Duodenal mucosa (tissue), 2 donors: ENCODE measurements around the gene IL17RE.

Experiments
- H3K27ac ChIP-seq: one replicate; pipeline ENCODE4 v1.7.0; 2013; ENCODE audit warnings: low read depth, low read length
- H3K27me3 ChIP-seq, 2 donors: one replicate each; pipeline ENCODE4 v1.7.0; 2013; ENCODE audit warnings: low read length in 2 of 2, control low read depth in 1 of 2; ENCODE audit not compliant: insufficient read depth in 2 of 2, control insufficient read depth in 1 of 2
- H3K36me3 ChIP-seq, 2 donors: one replicate each; pipeline ENCODE4 v1.7.0; 2013; ENCODE audit warnings: low read length in 2 of 2, control low read depth in 1 of 2; ENCODE audit not compliant: insufficient read depth in 2 of 2, control insufficient read depth in 1 of 2
- H3K4me1 ChIP-seq, 2 donors: one replicate each; pipeline ENCODE4 v1.7.0; 2013; ENCODE audit warnings: low read length in 2 of 2, control low read depth in 1 of 2; ENCODE audit not compliant: insufficient read depth in 2 of 2, control insufficient read depth in 1 of 2
- H3K4me3 ChIP-seq, 2 donors: one replicate each; pipeline ENCODE4 v1.7.0; 2013; ENCODE audit warnings: low read length in 2 of 2, low read depth in 1 of 2
- H3K9ac ChIP-seq, 2 donors: one replicate each; pipeline ENCODE4 v1.7.0; 2013; ENCODE audit warnings: low read length in 2 of 2, low read depth in 1 of 2
- H3K9me3 ChIP-seq, 2 donors: one replicate each; pipeline ENCODE4 v1.7.0; 2013; ENCODE audit warnings: low read length in 2 of 2, control low read depth in 1 of 2; ENCODE audit not compliant: control insufficient read depth in 1 of 2

The IL17RE gene

DNA sequence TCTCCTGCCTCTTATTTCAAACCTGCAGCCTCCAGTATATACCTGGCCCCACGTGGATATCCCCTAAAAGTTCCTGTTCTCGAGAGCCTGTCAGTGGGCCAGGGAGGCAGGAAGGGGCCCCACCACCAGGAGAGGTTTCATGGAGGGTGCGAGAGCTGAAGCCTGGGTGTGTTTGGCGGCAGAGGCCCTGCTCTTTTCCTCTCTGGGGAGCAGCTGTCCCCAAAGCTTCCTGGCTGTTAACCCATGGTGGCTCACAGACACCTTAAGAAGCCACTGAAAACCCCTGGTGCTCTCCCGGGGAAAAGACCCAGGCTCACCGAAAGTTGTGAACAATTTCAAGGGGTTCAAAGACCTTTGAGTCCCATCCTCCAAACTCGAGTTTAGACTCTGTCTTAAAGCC is 48.5 kb downstream of the IL17RE start:
- Histone ChIP-seq H3K4me1 (peaks cover 0 to 11% of the 10 kb centered on the region in 2 donors), H3K4me3 (no peak overlapping the region), H3K36me3 (no peaks in the 10 kb centered on the region), H3K9ac (no peak overlapping the region), H3K27me3 (no peaks in the 10 kb centered on the region), H3K9me3 (no peaks in the 10 kb centered on the region), H3K27ac (no peak overlapping the region)

DNA sequence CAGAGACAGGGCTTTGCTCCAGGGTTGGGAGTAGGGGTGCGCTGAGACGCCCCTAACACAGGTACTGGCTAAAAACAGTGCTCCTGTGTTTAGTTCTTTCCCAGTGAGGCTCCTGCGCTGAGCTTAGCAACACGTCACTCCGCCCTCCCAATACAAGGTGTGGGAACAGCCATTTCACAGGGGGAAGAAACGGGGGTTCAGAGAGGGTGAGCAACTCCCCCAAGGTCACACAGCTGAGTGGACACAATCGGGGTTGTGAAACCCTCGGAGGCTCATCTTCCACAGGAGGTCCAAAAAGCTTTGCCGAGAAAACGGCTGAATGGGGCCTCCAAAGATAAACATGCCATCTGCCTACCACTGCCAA is 48.9 kb downstream of the IL17RE start:
- H3K4me1 ChIP-seq: peaks cover 0 to 10% of the 10 kb centered on the region in 2 donors
- peak overlapping the region; percentile 63 to 64 for H3K4me3 ChIP-seq
- H3K27me3 ChIP-seq: no peaks in the 10 kb centered on the region
- H3K27ac ChIP-seq: no peak overlapping the region
- H3K9ac ChIP-seq: peak overlapping the region; percentile 16 to 45
- no peaks in the 10 kb centered on the region for H3K9me3 ChIP-seq
- no peaks in the 10 kb centered on the region for H3K36me3 ChIP-seq

DNA sequence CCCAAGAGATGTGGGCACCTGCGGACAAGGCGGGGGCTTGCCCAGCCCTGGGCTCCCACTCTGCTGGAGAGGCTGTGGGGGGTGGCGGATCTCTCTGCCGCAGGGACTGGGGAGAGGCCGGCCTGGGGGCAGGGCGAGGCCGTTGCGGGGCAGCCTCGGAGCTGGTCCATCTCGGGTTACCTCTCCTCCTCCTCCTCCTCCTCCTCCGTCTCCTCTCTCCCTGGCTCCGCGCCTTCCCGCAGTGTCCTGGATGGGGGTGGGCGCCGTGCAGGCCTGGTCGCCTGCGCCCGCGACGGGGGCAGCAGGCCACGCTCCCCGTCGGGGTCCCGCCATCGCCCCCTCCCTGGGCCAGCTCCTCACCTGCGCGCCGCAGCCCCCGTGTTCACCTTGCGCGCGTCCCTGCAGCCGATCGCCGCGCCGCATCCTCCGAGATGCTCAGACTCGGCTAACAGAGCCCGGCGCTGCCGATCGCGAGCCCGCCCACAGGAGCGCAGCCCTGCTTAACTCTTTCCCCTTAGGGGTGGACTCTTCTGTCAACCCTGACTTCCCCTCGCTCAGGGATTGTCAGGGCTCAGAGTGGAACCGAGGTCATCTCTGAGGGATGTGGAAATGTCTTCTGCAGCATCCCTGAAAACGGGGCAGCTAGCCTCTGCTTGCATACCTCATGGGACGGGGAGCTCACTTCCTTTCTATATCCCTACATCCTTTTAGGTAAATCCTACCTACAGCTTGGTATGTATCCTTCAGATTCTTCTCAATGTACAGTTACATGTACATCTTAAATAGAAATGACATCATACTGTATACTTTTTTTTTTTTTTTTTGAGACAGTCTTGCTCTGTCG is 49.5 kb downstream of the IL17RE start, which contains the start of gene PRRT3:
Gene PRRT3, minus strand, starts transcription at position 447 of the 844 bp plus-strand sequence. CDS start 2,293 bp downstream, outside the sequence.
- Histone ChIP-seq H3K9ac (peak within 1 kb of the TSS; percentile 16 to 45), H3K4me3 (peak within 1 kb of the TSS; percentile 63 to 64)

DNA sequence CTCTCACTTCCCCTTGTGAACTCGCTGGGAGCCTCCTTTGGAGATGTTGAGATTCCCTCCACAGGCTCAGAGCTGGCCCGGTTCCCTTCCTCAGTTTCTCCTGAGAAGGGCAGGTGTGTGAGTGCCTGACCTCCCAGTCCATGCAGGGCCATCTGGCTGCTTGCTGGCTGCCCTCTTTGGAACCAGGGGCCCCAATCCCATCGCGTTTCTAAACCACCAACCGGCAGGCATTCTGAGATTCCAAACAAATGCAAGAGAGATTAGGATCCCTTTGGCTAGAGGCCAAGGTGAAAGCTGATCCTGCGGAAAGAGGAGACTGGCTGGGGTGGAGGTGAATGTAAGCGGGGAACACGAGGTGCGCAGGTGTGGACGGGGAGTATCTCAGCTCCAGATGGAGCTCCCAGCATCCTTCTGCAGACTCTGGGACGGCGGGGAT is 52.4 kb downstream of the IL17RE start:
- no peak overlapping the region for H3K27ac ChIP-seq
- no peak overlapping the region for H3K9ac ChIP-seq
- peaks cover 0 to 7% of the 10 kb centered on the region in 2 donors for H3K4me1 ChIP-seq
- no peaks in the 10 kb centered on the region for H3K36me3 ChIP-seq
- H3K27me3 ChIP-seq: no peaks in the 10 kb centered on the region
- no peak overlapping the region for H3K4me3 ChIP-seq
- H3K9me3 ChIP-seq: no peaks in the 10 kb centered on the region

More for the DNA sequence above, 49.5 kb downstream of the IL17RE start, which contains the start of gene PRRT3:
- peaks cover 0 to 7% of the 10 kb centered on the region in 2 donors for H3K4me1 ChIP-seq
- H3K36me3 ChIP-seq: no peaks in the 10 kb centered on the region
- H3K9me3 ChIP-seq: no peaks in the 10 kb centered on the region
- no peaks in the 10 kb centered on the region for H3K27me3 ChIP-seq
- no peak within 1 kb of the TSS for H3K27ac ChIP-seq

DNA sequence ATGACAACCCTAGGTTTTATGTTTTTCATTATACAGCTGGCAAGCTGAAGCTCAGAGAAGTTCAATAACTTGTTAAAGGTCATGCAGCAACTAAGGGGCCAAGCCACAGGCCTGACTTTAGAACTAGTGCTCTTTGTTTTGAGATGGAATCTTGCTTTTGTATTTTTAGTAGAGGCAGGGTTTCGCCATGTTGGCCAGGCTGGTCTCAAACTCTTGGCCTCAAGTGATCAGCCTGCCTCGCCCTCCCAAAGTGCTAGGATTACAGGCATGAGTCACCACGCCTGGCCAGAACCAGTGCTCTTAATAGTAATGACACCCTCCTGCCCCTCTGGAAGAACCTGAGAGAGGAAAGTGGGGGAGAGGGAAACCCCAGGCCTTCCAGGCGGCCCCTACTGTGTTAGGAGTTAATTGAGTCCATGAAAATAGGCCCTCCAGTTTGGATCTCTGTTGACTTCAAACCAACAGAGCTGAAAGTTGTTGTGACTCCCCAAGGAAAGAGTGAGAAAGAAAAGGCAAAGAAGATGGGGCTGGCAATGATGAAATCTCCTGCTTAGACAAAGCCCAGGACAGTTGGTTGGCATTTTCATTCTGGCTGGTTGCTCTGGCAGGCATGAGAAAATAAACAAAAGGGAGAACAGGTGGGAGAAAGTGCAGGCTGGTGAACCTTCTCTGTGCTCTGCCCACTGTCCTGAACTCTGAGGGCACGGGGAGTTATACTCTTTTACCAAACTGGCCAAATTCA is 53.1 kb downstream of the IL17RE start:
- no peaks in the 10 kb centered on the region for H3K9me3 ChIP-seq
- H3K9ac ChIP-seq: no peak overlapping the region
- H3K27ac ChIP-seq: no peak overlapping the region
- H3K4me3 ChIP-seq: no peak overlapping the region
- peaks cover 0 to 7% of the 10 kb centered on the region in 2 donors for H3K4me1 ChIP-seq
- H3K27me3 ChIP-seq: no peaks in the 10 kb centered on the region
- peaks cover 0 to under 1% of the 10 kb centered on the region in 2 donors for H3K36me3 ChIP-seq

DNA sequence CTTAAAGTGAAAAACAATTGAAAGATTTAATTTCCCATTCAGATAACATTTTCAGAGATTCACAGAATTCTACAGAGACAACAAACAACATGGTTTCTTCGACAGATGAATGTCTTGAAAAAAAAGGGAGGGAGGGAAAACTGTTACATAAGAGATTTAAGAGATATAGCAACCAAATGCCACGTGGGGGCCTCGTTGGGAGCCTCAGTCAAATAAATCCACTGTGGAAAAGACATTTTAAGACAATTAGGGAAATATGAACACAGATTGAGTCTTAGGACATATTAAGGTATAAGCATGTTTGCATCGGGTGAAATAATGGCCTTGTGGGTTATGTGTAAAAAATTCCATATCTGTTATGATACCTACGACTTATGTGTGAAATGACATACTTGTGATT is 54.6 kb downstream of the IL17RE start:
- Histone ChIP-seq H3K27me3 (no peaks in the 10 kb centered on the region), H3K36me3 (peaks cover 0 to 9% of the 10 kb centered on the region in 2 donors), H3K9ac (no peak overlapping the region), H3K4me3 (no peak overlapping the region), H3K27ac (no peak overlapping the region), H3K4me1 (no peaks in the 10 kb centered on the region), H3K9me3 (no peaks in the 10 kb centered on the region)

DNA sequence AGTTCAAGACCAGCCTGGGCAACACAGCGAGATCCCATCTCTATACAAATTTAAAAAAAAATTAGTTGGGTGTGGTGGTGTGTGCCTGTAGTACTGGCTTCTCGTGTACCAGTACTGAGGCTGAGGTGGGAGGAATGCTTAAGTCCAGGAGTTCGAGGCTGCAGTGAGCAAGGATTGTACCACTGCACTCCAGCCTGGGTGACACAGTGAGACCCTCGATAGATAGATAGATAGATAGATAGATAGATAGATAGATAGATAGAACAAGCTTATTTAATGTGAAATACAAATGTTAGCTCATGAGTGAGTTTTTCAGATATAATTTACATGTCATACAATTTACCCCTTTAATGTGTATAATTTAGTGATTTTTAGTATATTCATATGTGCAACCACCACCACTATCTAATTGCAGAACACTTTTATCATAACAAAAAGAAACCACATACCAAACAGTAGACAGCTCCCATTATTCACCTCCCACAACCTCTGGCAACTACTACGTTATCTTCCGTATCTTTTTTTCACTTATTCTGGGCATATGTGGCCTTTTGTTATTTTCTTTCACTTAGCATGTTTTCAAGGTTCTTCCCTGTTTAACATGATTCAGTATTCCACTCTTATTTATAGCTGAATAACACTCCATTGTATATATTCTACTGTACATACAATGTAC is 62.7 kb downstream of the IL17RE start:
- Histone ChIP-seq H3K27ac (no peak overlapping the region), H3K9me3 (no peaks in the 10 kb centered on the region), H3K36me3 (peaks cover 10 to 67% of the 10 kb centered on the region in 2 donors), H3K4me3 (no peak overlapping the region), H3K27me3 (no peaks in the 10 kb centered on the region), H3K4me1 (no peaks in the 10 kb centered on the region), H3K9ac (no peak overlapping the region)
